HepG2 (cell line): ENCODE data around the gene CLDN15. TPM values are rescaled to one million over a fixed set of nuclear protein-coding genes. Genes with fewer than 3 reads are reported as not detected.

Source experiments
- BORCS8-MEF2B ChIP-seq: sonication (generic); formaldehyde crosslinking; IDR thresholded peaks from 2 replicates; pipeline ENCODE4 v1.8.0; 2022; ENCODE audit warnings: mild to moderate bottlenecking, missing genetic modification reagents
- DNMT1 ChIP-seq: sonication (generic); formaldehyde crosslinking; IDR thresholded peaks from 2 replicates; pipeline ENCODE4 v1.5.1; 2020; ENCODE audit warnings: mild to moderate bottlenecking, missing genetic modification reagents
- GPN1 ChIP-seq: sonication (generic); formaldehyde crosslinking; IDR thresholded peaks from 2 replicates; pipeline ENCODE4 v1.5.1; 2020; ENCODE audit warnings: missing genetic modification reagents, borderline replicate concordance
- HDAC1 ChIP-seq: sonication (generic); formaldehyde crosslinking; IDR thresholded peaks from 2 replicates; pipeline ENCODE4 v1.5.1; 2020; ENCODE audit warnings: mild to moderate bottlenecking, missing genetic modification reagents
- HMGXB3 ChIP-seq: sonication (generic); formaldehyde crosslinking; IDR thresholded peaks from 2 replicates; pipeline ENCODE4 v1.4.0; 2020; ENCODE audit warnings: missing genetic modification reagents, borderline replicate concordance
- KLF6 ChIP-seq: IDR thresholded peaks from 2 replicates; pipeline ENCODE4 v1.8.0; 2016; ENCODE audit warnings: missing biosample characterization, missing genetic modification reagents
- KMT2A ChIP-seq: sonication (generic); formaldehyde crosslinking; IDR thresholded peaks from 2 replicates; pipeline ENCODE4 v1.4.0; 2020; ENCODE audit warnings: missing genetic modification reagents
- MAFG ChIP-seq: sonication (generic); formaldehyde crosslinking; IDR thresholded peaks from 2 replicates; pipeline ENCODE4 v1.5.1; 2020; ENCODE audit warnings: mild to moderate bottlenecking, missing genetic modification reagents
- MEIS1 ChIP-seq: sonication (generic); formaldehyde crosslinking; IDR thresholded peaks from 2 replicates; pipeline ENCODE4 v1.9.0; 2021; ENCODE audit warnings: mild to moderate bottlenecking, missing genetic modification reagents, moderate library complexity, borderline replicate concordance
- MIER3 ChIP-seq: IDR thresholded peaks from 2 replicates; pipeline ENCODE4 v1.6.1; 2016; ENCODE audit warnings: missing compliant biosample characterization, borderline replicate concordance
- NCOR1 ChIP-seq: fragments of 200-600 bp; sonication (generic); IDR thresholded peaks from 2 replicates; pipeline ENCODE4 v1.7.0; 2017; ENCODE audit warnings: antibody characterized with exemption, low read length, borderline replicate concordance
- PHF8 ChIP-seq: sonication (generic); formaldehyde crosslinking; IDR thresholded peaks from 2 replicates; pipeline ENCODE4 v1.5.0; 2020; ENCODE audit warnings: missing genetic modification reagents
- RAD21 ChIP-seq: fragments of 450-650 bp; formaldehyde crosslinking; IDR thresholded peaks from 2 replicates; pipeline ENCODE4 v1.5.0; 2020; ENCODE audit warnings: mild to moderate bottlenecking
- SIX4 ChIP-seq: sonication (generic); formaldehyde crosslinking; IDR thresholded peaks from 2 replicates; pipeline ENCODE4 v1.4.0; 2020; ENCODE audit warnings: missing genetic modification reagents
- ZBTB14 ChIP-seq: sonication (generic); formaldehyde crosslinking; IDR thresholded peaks from 2 replicates; pipeline ENCODE4 v1.4.0; 2020; ENCODE audit warnings: missing genetic modification reagents
- ZFX ChIP-seq: sonication (generic); formaldehyde crosslinking; IDR thresholded peaks from 2 replicates; pipeline ENCODE4 v1.4.0; 2020; ENCODE audit warnings: mild to moderate bottlenecking, low read depth, missing genetic modification reagents, moderate library complexity
- ZNF598 ChIP-seq: sonication (generic); formaldehyde crosslinking; IDR thresholded peaks from 2 replicates; pipeline ENCODE4 v1.5.1; 2020; ENCODE audit warnings: mild to moderate bottlenecking, missing genetic modification reagents, borderline replicate concordance
- ZNF761 ChIP-seq: sonication (generic); formaldehyde crosslinking; conservative IDR thresholded peaks from 2 replicates; pipeline ENCODE4 v1.4.0; 2020; ENCODE audit warnings: mild to moderate bottlenecking, missing genetic modification reagents
- ZNF839 ChIP-seq: sonication (generic); formaldehyde crosslinking; IDR thresholded peaks from 2 replicates; pipeline ENCODE4 v1.4.0; 2020; ENCODE audit warnings: missing genetic modification reagents, mild to moderate bottlenecking, borderline replicate concordance
- ZSCAN9 ChIP-seq: IDR thresholded peaks from 2 replicates; pipeline ENCODE4 v1.6.1; 2016; ENCODE audit warnings: borderline replicate concordance
- polyA plus RNA-seq, 8 experiments: library from polyadenylated mRNA; depleted of rRNA in 3 of 8; stranded (reverse) in 7 of 8; unstranded in 1 of 8; fragments of >200 nt; fragmentation: Illumina TruSeq in 4 of 8; extraction: Trizol in 4 of 8; gene quantifications; 2 replicates each; pipeline versions ENCODE4 v1.2.1 to v1.2.3, GENCODE V29; 2011 to 2016; ENCODE audit warnings: low read depth in 4 of 8, missing spikeins in 1 of 8, mixed read lengths in 1 of 8; ENCODE audit not compliant: insufficient read depth in 1 of 8
- total RNA-seq, 5 experiments: library from RNA; depleted of rRNA; stranded (reverse); fragments of >200 nt; fragmentation: Illumina TruSeq; extraction: Trizol; gene quantifications; 2 replicates each; pipeline ENCODE4 v1.2.3, GENCODE V29; 2016; ENCODE audit warnings: low read depth in 1 of 5
- TF ChIP-seq, protein P1 (sequence below): sonication (generic); formaldehyde crosslinking; IDR thresholded peaks from 2 replicates; pipeline ENCODE4 v1.4.0; 2020; ENCODE audit warnings: mild to moderate bottlenecking, missing genetic modification reagents
- TF ChIP-seq, protein P2 (sequence below): sonication (generic); formaldehyde crosslinking; IDR thresholded peaks from 2 replicates; pipeline ENCODE4 v1.8.0; 2023; ENCODE audit warnings: mild to moderate bottlenecking, missing genetic modification reagents

CLDN15 gene
- total and polyA plus RNA-seq, 2 of the 13 experiments (the other 11 are each of a cell fraction or from before 2014, with no cell fraction given): 7.1 to 17.8 TPM

GRCh38 chr7:101218236-101219125 is 19.1 kb downstream of the CLDN15 start (continued):
- TF ChIP-seq ZBTB14 (CRISPR knock-in tag): no peak
- TF ChIP-seq, protein P1, sequence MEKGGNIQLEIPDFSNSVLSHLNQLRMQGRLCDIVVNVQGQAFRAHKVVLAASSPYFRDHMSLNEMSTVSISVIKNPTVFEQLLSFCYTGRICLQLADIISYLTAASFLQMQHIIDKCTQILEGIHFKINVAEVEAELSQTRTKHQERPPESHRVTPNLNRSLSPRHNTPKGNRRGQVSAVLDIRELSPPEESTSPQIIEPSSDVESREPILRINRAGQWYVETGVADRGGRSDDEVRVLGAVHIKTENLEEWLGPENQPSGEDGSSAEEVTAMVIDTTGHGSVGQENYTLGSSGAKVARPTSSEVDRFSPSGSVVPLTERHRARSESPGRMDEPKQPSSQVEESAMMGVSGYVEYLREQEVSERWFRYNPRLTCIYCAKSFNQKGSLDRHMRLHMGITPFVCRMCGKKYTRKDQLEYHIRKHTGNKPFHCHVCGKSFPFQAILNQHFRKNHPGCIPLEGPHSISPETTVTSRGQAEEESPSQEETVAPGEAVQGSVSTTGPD (CRISPR knock-in tag): no peak
- TF ChIP-seq, protein P2, sequence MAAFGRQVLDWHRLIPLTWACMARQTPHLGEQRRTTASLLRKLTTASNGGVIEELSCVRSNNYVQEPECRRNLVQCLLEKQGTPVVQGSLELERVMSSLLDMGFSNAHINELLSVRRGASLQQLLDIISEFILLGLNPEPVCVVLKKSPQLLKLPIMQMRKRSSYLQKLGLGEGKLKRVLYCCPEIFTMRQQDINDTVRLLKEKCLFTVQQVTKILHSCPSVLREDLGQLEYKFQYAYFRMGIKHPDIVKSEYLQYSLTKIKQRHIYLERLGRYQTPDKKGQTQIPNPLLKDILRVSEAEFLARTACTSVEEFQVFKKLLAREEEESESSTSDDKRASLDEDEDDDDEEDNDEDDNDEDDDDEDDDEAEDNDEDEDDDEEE (CRISPR knock-in tag): no peak
- no peak for TF ChIP-seq ZNF839 (CRISPR knock-in tag)
- TF ChIP-seq KMT2A (CRISPR knock-in tag): no peak
- TF ChIP-seq PHF8: peak; percentile 53
- TF ChIP-seq RAD21 (CRISPR knock-in tag): no peak
- TF ChIP-seq SIX4: no peak
- no peak; the same call in 1 of the 2 replicates for TF ChIP-seq HDAC1
- no peak for TF ChIP-seq BORCS8-MEF2B (CRISPR knock-in tag)
- TF ChIP-seq ZNF598 (CRISPR knock-in tag): no peak
- peak; percentile 34; the same call in 1 of the 2 replicates for TF ChIP-seq MEIS1 (CRISPR knock-in tag)
- TF ChIP-seq ZNF761: no peak; the same call in 1 of the 2 replicates
- no peak for TF ChIP-seq GPN1
- peak; percentile 14; the same call in 1 of the 2 replicates for TF ChIP-seq NCOR1
- TF ChIP-seq ZFX: no peak; the same call in 1 of the 2 replicates
- no peak for TF ChIP-seq MAFG (CRISPR knock-in tag)
- no peak for TF ChIP-seq ZSCAN9 (CRISPR knock-in tag)
- TF ChIP-seq DNMT1 (CRISPR knock-in tag): no peak
- TF ChIP-seq MIER3 (CRISPR knock-in tag): no peak
- no peak for TF ChIP-seq KLF6 (CRISPR knock-in tag)
- TF ChIP-seq HMGXB3 (CRISPR knock-in tag): no peak; the same call in 1 of the 2 replicates
